ENCODE results near the gene GRIP2.

Gene GRIP2

GRCh38 chr3:14561051-14561960 lies 21.2 kb upstream of the GRIP2 start:
- DNase-seq: no peak

- DNase-seq: no peak
Measured at GRCh38 chr3:14560110-14560509, 20.0 kb upstream of the GRIP2 start.

- no peak for DNase-seq
Measured at GRCh38 chr3:14558029-14558428, 17.9 kb upstream of the GRIP2 start.

GRCh38 chr3:14555835-14556234 lies 15.7 kb upstream of the GRIP2 start:
- DNase-seq: no peak

GRCh38 chr3:14554715-14555114 lies 14.6 kb upstream of the GRIP2 start:
- no peak for DNase-seq

- DNase-seq: no peak
Measured at GRCh38 chr3:14553871-14554270, 13.7 kb upstream of the GRIP2 start.

- no peak for DNase-seq
Measured at GRCh38 chr3:14552717-14553116, 12.6 kb upstream of the GRIP2 start.

GRCh38 chr3:14552041-14552648 lies 12.0 kb upstream of the GRIP2 start:
- DNase-seq: no peak

GRCh38 chr3:14550651-14551611 lies 10.8 kb upstream of the GRIP2 start:
- no peak for DNase-seq

- no peak for DNase-seq
Measured at GRCh38 chr3:14550181-14550580, 10.0 kb upstream of the GRIP2 start.

GRCh38 chr3:14549256-14549919 lies 9.2 kb upstream of the GRIP2 start:
- no peak for DNase-seq

GRCh38 chr3:14548321-14548729 lies 8.2 kb upstream of the GRIP2 start:
- peak; percentile 31 for DNase-seq

GRCh38 chr3:14547693-14548092 lies 7.6 kb upstream of the GRIP2 start:
- DNase-seq: no peak

- no peak for DNase-seq
Measured at GRCh38 chr3:14546041-14546440, 5.9 kb upstream of the GRIP2 start.

- DNase-seq: no peak
Measured at GRCh38 chr3:14545251-14545635, 5.1 kb upstream of the GRIP2 start.

- DNase-seq: no peak
Measured at GRCh38 chr3:14544282-14545250, 4.4 kb upstream of the GRIP2 start.

GRCh38 chr3:14543446-14543845 lies 3.3 kb upstream of the GRIP2 start:
- no peak for DNase-seq

GRCh38 chr3:14542656-14543055 lies 2.5 kb upstream of the GRIP2 start:
- DNase-seq: no peak

GRCh38 chr3:14541646-14542045 lies 1.5 kb upstream of the GRIP2 start:
- no peak for DNase-seq

GRCh38 chr3:14540821-14541385 lies 761 bp upstream of the GRIP2 start:
- no peak for DNase-seq

GRCh38 chr3:14539384-14539741 lies 779 bp downstream of the GRIP2 start:
- no peak for DNase-seq
